Activated CD4-positive, alpha-beta memory T cell treated with anti-CD3 and anti-CD28 coated beads for 36 hours (primary cell): ENCODE measurements around the gene LSS. TPM values are rescaled to one million over a fixed set of nuclear protein-coding genes. Genes with fewer than 3 reads are reported as not detected.
"Not testable (repeated sequence)": the region's sequence is repeated elsewhere in the genome, so short reads cannot be mapped to it uniquely, and the experiment has no call there.

Experiments
- CTCF ChIA-PET: fragments of 350-600 bp; sonication (Branson Sonifier 250); formaldehyde crosslinking; loops from one replicate; lab custom pipeline; 2021; ENCODE audit warnings: antibody characterized with exemption, inconsistent platforms; lab: Charles Lee
- POLR2A ChIA-PET: fragments of 350-600 bp; sonication (Branson Sonifier 250); formaldehyde crosslinking; loops from one replicate; lab custom pipeline; 2021; ENCODE audit warnings: antibody characterized with exemption; lab: Charles Lee
- DNase-seq: peaks from one replicate; pipeline ENCODE4 v3.0.0-alpha.2; 2020
- H3K27ac Mint-ChIP-seq: one replicate; pipeline ENCODE4 v1.8.0; 2021; ENCODE audit warnings: mixed read lengths
- H3K27me3 Mint-ChIP-seq: one replicate; pipeline ENCODE4 v1.8.0; 2021; ENCODE audit warnings: mixed read lengths
- H3K36me3 Mint-ChIP-seq: one replicate; pipeline ENCODE4 v1.8.0; 2021; ENCODE audit warnings: mixed read lengths
- H3K4me1 Mint-ChIP-seq: one replicate; pipeline ENCODE4 v1.8.0; 2021; ENCODE audit warnings: low read depth, mixed read lengths
- H3K4me3 Mint-ChIP-seq: one replicate; pipeline ENCODE4 v1.8.0; 2021; ENCODE audit warnings: mild to moderate bottlenecking, mixed read lengths
- H3K9me3 Mint-ChIP-seq: one replicate; pipeline ENCODE4 v1.8.0; 2021; ENCODE audit warnings: mixed read lengths
- intact Hi-C: fragments of 100-400 bp; cut with micrococcal nuclease; formaldehyde crosslinking; loops from one replicate; pipeline ENCODE4 v1.15.1; 2023
- total RNA-seq, 2 experiments: library from RNA; stranded (reverse); gene quantifications; one replicate each; pipeline ENCODE4 v1.2.3, GENCODE V29; 2021

LSS gene
- total RNA-seq, 2 experiments from 2014 or later: 22.7 to 22.8 TPM

DNA sequence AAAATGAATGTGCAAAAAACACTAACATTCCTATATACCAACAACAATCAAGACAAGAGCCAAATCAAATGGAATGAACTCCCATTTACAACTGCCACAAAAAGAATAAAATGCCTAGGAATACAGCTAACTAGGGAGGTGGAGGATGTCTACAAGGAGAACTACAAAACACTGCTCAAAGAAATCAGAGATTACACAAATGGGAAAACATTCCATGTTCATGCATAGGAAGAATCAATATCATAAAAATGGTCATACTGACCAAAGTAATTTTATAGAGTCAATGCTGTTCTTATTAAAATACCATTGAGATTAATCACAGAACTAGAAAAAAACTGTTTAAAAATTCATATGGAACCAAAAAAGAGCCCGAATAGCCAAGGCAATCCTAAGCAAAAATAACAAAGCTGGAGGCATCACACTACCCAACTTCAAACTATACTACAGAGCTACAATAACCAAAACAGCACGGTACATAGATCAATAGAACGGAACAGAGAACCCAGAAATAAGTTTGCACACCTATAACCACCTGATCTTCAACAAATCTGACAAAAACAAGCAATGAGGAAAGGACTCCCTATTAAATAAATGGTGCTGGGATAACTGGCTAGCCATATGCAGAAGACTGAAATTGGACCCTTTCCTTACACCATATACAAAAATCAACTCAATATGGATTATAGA lies 52.0 kb downstream of the LSS start:
- DNase-seq, H3K4me1 Mint-ChIP-seq, H3K36me3 Mint-ChIP-seq, H3K4me3 Mint-ChIP-seq, H3K27me3 Mint-ChIP-seq, intact Hi-C loops, POLR2A ChIA-PET, H3K27ac Mint-ChIP-seq: not testable (repeated sequence)
- CTCF ChIA-PET: interaction anchor here (1.0 to 1.1 kb wide), 2 partner anchors 23 to 33 kb away, joined by 3 to 4 read pairs; no protein-coding TSS in a partner anchor
- H3K9me3 Mint-ChIP-seq: peaks cover 28% of the 10 kb centered on the region

DNA sequence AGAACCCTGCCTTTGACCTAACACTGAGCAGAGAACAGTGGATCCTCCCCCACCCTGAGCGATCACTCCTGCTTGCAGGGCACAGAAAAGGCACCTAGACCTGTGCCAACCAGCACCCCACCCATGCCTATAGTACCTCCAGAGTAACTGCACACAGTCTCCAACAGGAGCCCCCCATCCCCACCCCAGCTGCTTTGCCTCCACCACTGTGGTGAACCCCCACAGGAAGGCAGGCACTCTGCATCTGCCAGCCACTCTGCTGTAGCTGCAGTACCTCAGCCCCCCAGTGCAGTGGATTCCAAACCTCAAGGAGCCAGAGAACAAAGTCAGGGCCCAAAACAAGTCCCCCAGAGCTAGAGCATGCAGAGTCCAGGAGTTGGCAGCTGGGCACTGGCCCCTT lies 55.0 kb downstream of the LSS start:
- H3K4me3 Mint-ChIP-seq: no peak overlapping the region
- ChIA-PET CTCF (no interaction called here), POLR2A (no interaction called here)
- H3K27ac Mint-ChIP-seq: no peak overlapping the region
- H3K4me1 Mint-ChIP-seq: peaks cover 6% of the 10 kb centered on the region
- no peak for DNase-seq
- H3K27me3 Mint-ChIP-seq: peaks cover 2% of the 10 kb centered on the region
- peaks cover 28% of the 10 kb centered on the region for H3K9me3 Mint-ChIP-seq
- peaks cover 5% of the 10 kb centered on the region for H3K36me3 Mint-ChIP-seq
- intact Hi-C loops: no loop called here

DNA sequence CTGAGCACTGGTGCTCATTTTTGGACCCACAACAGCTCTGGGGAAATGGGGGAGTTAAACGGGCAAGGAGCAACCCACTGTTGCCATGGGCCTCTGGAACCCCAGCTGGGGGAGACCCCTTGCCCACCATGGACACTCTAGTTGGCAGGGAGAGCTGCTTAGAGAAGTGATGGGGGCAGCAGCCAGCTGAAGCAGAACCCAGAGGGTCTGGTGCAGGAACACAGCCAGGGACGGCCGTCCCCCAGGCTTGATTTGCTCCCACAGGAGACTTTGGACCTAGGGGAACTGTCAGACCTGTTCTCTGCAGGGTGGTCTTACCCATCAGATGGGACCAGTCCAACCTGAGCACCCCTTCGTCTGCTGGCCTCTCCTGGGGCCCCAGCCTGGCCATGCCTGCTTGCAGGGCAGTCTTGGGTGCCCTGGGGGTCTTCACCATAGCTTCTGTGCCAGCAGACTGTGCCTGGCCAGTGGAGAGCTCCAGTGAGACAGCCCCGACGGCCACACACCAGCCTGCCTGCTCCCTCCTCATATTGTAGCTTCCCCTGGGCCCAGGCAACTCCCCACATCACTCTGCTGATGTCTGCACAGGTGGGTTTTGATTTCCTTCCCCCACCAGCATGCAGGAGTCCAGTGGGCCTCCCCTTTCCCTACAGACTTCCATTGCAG lies 55.6 kb downstream of the LSS start:
- intact Hi-C loops: no loop called here

DNA sequence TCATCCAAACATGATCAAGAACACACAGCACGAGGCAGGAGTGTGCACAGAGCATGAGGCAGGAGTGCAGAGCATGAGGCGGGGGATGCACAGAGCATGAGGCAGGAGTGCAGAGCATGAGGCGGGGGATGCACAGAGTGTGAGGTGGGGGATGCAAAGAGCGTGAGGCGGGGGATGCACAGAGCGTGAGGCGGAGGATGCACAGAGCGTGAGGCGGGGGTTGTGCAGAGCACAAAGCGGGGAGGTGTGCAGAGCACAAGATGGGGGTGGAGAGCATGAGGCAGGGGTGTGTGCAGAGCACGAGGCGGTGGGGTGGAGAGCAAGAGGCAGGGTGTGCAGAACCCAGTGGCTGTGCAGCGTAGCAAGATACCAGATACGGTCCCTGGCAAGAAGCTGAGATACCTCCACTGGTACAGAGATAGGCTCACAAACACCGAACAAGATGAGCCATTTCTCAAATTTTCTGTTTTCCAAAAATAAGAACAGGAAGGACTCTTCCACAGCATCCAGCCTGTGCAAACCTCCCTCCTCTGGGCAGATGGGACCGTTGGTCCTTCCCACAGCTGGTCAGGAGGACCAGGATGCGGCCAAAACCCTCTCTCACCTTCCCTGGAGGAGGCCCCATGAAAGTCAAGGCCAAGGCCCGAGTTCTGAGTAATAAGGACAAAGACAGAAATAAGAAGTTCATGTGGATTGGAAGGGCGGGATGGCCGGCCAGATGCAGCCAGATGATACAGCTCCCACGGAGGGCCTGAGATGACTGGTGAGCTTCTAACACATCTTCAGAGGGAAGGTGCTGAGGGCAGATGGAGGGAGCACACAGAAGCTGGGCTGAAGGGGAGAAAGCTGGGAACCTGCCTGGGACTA lies 56.3 kb downstream of the LSS start:
- H3K9me3 Mint-ChIP-seq: peaks cover 25% of the 10 kb centered on the region
- intact Hi-C loops: no loop called here
- CTCF ChIA-PET: no interaction called here

More for the DNA sequence above, 55.6 kb downstream of the LSS start:
- Mint-ChIP-seq H3K27me3 (peaks cover 2% of the 10 kb centered on the region), H3K9me3 (peaks cover 28% of the 10 kb centered on the region), H3K4me1 (peaks cover 6% of the 10 kb centered on the region), H3K4me3 (no peak overlapping the region), H3K27ac (no peak overlapping the region), H3K36me3 (peaks cover 5% of the 10 kb centered on the region)
- CTCF ChIA-PET: no interaction called here
- POLR2A ChIA-PET: no interaction called here
- DNase-seq: peak; percentile 3

DNA sequence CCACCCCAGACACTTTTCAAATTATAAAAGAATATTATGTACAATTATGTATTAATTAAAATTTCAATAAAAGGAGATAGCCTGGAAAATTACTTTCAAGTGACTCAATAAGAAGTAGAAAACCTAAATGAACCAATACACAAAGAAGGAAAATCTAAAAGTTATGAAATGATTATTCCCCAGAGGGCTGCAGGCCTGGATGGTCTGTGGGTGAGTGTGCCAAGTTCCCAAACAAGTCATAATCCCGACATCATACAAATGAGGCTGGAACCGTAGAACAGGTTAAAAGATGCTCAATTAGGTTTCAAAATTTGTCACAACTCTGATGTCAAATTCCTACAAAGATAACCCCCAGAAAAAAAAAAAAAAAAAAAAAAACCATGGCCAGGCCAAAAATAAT lies 57.0 kb downstream of the LSS start:
- no peak overlapping the region for H3K27ac Mint-ChIP-seq
- ChIA-PET CTCF (no interaction called here), POLR2A (no interaction called here)
- peaks cover 6% of the 10 kb centered on the region for H3K4me1 Mint-ChIP-seq
- intact Hi-C loops: no loop called here
- peaks cover 2% of the 10 kb centered on the region for H3K27me3 Mint-ChIP-seq
- peaks cover 20% of the 10 kb centered on the region for H3K9me3 Mint-ChIP-seq
- peaks cover 5% of the 10 kb centered on the region for H3K36me3 Mint-ChIP-seq
- DNase-seq: no peak
- no peak overlapping the region for H3K4me3 Mint-ChIP-seq

More for the DNA sequence above, 56.3 kb downstream of the LSS start:
- peaks cover 2% of the 10 kb centered on the region for H3K27me3 Mint-ChIP-seq
- peak; percentile 6 for DNase-seq
- POLR2A ChIA-PET: no interaction called here
- H3K4me1 Mint-ChIP-seq: peaks cover 6% of the 10 kb centered on the region
- H3K36me3 Mint-ChIP-seq: peaks cover 5% of the 10 kb centered on the region
- no peak overlapping the region for H3K27ac Mint-ChIP-seq
- no peak overlapping the region for H3K4me3 Mint-ChIP-seq

DNA sequence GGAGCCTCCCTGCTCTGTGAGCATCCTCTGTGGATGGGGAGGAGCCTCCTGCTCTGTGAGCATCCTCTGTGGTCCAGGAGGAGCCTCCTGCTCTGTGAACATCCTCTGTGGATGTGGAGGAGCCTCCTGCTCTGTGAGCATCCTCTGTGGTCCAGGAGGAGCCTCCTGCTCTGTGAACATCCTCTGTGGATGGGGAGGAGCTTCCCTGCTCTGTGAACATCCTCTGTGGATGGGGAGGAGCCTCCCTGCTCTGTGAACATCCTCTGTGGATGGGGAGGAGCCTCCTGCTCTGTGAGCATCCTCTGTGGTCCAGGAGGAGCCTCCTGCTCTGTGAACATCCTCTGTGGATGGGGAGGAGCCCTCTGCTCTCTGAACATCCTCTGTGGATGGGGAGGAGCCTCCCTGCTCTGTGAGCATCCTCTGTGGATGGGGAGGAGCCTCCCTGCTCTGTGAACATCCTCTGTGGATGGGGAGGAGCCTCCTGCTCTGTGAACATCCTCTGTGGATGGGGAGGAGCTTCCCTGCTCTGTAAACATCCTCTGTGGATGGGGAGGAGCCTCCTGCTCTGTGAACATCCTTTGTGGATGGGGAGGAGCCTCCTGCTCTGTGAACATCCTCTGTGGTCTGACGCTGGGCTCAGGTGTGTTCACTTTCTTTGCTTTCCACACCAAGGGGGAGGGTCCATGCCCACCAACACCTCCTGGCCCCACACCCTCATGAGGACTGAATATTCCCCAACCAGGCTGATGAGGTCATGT lies 58.0 kb downstream of the LSS start:
- H3K4me3 Mint-ChIP-seq, H3K27me3 Mint-ChIP-seq, CTCF ChIA-PET, H3K27ac Mint-ChIP-seq, H3K4me1 Mint-ChIP-seq, H3K36me3 Mint-ChIP-seq, intact Hi-C loops, POLR2A ChIA-PET: not testable (repeated sequence)
- DNase-seq: peak; percentile 9
- peaks cover 14% of the 10 kb centered on the region for H3K9me3 Mint-ChIP-seq

DNA sequence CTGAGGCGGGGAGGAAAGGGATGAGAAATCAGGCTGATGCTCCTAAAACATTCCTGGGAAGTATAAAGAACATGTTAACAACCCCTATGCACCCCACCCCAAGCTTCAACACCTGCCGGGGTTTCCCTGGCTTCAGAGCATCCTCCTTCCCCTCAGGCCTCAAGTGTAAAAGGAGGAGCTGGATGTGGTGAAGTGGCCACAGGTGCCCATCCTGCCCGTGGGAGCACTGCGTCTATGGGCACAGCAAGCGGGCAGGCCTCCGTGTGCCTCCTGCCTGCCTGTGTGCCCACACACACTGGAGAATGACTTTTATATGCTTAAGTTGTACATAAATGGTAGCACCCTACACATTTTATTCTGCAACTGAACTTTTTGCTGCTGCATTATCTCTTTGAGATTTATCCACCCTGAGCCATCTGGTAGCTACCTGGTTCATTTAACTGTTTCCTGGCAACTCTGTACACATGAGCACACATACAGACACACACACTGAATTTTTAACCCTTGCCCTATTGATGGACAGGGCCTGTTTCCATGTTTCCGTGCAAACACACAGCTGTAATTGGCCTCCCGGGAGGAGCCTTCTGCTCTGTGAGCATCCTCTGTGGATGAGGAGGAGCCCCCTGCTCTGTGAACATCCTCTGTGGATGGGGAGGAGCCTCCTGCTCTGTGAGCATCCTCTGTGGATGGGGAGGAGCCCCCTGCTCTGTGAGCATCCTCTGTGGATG lies 59.8 kb downstream of the LSS start:
- ChIA-PET POLR2A (no interaction called here), CTCF (no interaction called here)
- DNase-seq: no peak
- Mint-ChIP-seq H3K27ac (no peak overlapping the region), H3K4me3 (no peak overlapping the region), H3K36me3 (no peaks in the 10 kb centered on the region), H3K4me1 (peaks cover 6% of the 10 kb centered on the region), H3K27me3 (no peaks in the 10 kb centered on the region), H3K9me3 (peaks cover 3% of the 10 kb centered on the region)
- intact Hi-C loops: no loop called here

DNA sequence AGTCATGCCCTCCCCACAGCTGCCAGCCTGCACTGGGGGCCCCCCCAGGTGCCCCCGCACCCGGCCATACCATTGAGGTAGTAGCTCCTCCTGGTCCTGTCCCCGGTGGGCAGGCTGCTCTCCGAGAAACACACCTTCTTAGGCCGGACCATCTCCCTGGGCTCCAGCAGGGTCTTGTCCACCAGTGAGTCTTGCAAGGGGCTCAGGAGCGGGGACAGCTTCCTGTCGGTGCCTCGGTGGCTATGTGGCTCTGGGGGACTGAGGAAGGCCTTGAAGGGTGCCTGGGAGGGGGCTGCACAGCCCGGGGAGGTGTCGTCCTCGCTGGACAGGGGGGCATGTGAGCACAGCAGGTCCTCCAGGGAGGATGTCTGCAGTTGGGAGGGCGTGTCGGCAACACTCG lies 60.3 kb downstream of the LSS start:
- intact Hi-C loops: no loop called here
- Mint-ChIP-seq H3K4me1 (peaks cover 6% of the 10 kb centered on the region), H3K9me3 (no peaks in the 10 kb centered on the region), H3K27me3 (no peaks in the 10 kb centered on the region), H3K27ac (no peak overlapping the region), H3K4me3 (no peak overlapping the region), H3K36me3 (no peaks in the 10 kb centered on the region)
- ChIA-PET CTCF (interaction anchor here (0.7 kb wide), 1 partner anchor 15 kb away, joined by 3 read pairs; no protein-coding TSS in a partner anchor), POLR2A (no interaction called here)
- peak; percentile 6 for DNase-seq

DNA sequence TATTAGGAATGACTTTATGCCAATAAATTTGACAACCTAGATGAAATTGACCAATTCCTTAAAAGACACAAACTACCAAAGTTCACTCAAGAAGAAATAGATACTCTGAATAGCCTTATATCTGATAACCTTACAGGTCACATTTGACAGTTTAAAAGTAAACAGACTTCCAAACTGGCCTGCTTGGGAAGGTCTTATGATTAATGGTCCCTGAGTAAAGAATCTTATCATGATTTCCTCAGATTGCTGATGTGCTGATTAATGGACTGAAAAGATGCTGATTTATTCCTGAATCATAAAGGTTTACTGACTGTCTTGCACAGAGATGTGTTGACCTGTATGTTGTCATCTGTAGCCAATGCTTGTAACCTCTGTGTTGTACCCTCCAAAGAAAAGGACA lies 63.5 kb downstream of the LSS start:
- no peaks in the 10 kb centered on the region for H3K27me3 Mint-ChIP-seq
- CTCF ChIA-PET: no interaction called here
- H3K27ac Mint-ChIP-seq: no peak overlapping the region
- POLR2A ChIA-PET: no interaction called here
- H3K36me3 Mint-ChIP-seq: no peaks in the 10 kb centered on the region
- intact Hi-C loops: no loop called here
- no peaks in the 10 kb centered on the region for H3K9me3 Mint-ChIP-seq
- DNase-seq: no peak
- H3K4me1 Mint-ChIP-seq: no peaks in the 10 kb centered on the region
- no peak overlapping the region for H3K4me3 Mint-ChIP-seq

DNA sequence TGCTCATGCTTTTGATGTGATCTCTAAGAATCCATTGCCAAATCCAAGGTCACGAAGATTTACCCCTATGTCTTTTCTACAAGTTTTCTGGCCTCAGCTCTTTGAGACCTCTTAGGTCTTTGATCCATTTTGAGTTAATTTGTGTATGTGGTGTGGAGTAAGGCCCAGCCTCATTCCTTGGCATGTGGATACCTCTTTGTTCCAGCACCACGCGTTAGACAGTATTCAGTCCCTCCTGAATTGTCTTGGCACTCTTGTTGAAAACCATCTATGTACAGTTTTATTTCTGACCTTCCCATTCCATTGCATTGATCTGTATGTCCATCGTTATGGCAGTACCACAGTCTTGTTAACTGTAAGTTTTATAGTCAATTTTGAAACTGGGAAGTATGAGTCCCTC lies 65.2 kb downstream of the LSS start:
- Mint-ChIP-seq H3K27me3 (no peaks in the 10 kb centered on the region), H3K4me1 (no peaks in the 10 kb centered on the region), H3K27ac (no peak overlapping the region), H3K4me3 (no peak overlapping the region), H3K9me3 (no peaks in the 10 kb centered on the region), H3K36me3 (no peaks in the 10 kb centered on the region)
- CTCF ChIA-PET: interaction anchor here (1.6 kb wide), 1 partner anchor 20 kb away, joined by 3 read pairs; no protein-coding TSS in a partner anchor
- POLR2A ChIA-PET: no interaction called here
- intact Hi-C loops: no loop called here
- DNase-seq: no peak
